ENCODE data around the gene BCAP31.

- TF ChIP-seq CTCF (IDR thresholded peaks at IDR 0.05) (no peak), POLR2A (IDR thresholded peaks at IDR 0.05) (no peak)
Measured at GRCh38 chrX:153719701-153720100, 4.5 kb downstream of the BCAP31 start.

Data from vagina (tissue), 2 donors.